Activated CD4-positive, alpha-beta T cell treated with anti-CD3 and anti-CD28 coated beads, Interleukin-2, amount 50 U/mL, for 4 hours (primary cell): ENCODE data around the gene FNDC3B.
"Not testable (repeated sequence)": the region's sequence is repeated elsewhere in the genome, so short reads cannot be mapped to it uniquely, and the experiment has no call there.

Experiments
- DNase-seq, 2 experiments: peaks; one replicate each; pipeline ENCODE4 v3.0.0-alpha.2; 2020

The FNDC3B gene

GRCh38 chr3:172034786-172035685 lies 4.3 kb upstream of the FNDC3B start:
- DNase-seq: no peak

DNA sequence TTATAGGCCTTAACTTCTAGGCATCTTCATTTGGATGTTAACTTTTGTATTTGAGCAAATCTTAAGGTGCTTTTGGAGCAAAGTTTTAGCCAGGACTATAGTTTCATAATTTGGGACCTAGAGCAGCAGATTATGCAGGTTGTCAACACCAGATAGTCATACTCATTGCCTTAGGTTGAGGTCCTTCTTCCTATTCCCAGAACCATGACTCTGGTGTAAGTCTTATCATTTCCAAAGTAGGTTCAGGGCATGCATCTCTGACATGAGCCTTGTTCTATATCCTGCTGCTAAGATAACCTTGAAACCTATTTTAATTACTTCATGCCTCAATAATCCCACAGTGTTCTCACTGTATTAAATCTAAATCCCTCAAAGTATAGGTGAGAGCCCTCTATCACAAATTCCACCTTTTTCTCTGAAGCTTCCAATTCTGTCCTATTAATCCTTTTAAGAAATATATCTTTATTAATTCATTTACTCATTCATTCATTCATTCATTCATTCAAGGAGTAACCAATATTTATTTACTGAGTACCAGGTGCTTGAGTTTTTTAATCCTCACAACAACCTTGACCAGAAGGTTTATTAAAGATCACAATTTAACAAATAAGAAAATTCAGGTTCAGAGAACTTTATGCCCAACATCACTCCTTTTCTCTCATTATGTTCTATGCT lies 2.7 kb upstream of the FNDC3B start:
- no peak for DNase-seq

DNA sequence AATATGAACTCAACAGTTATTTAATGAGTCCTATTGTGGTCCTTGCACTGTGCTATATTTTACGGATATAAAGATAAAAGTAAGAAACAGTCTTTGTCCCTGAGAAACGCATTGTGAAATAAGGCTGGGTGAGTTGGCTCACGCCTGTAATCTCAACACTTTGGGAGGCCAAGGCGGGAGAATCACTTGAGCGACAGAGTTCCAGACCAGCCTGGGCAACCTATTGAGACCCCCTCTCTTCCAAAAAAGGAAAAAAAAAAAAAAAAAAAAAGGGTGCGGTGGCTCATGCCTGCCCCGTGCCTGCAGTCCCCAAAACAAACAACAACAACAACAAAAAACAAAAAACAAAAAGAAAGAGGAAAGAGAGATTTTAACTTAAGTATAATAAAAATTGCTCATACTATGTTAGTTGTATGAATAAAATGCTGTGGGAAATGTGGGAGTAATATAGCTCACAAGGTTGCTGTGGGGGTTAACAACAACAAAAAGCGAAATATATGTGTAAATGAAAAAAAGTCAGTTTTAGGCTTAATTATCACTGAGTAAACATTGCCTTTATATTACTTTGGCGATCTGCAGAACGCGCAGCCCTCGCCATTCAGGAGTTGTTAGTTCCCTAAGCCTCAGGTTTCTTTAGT lies 461 bp upstream of the FNDC3B start:
- no peak for DNase-seq

DNA sequence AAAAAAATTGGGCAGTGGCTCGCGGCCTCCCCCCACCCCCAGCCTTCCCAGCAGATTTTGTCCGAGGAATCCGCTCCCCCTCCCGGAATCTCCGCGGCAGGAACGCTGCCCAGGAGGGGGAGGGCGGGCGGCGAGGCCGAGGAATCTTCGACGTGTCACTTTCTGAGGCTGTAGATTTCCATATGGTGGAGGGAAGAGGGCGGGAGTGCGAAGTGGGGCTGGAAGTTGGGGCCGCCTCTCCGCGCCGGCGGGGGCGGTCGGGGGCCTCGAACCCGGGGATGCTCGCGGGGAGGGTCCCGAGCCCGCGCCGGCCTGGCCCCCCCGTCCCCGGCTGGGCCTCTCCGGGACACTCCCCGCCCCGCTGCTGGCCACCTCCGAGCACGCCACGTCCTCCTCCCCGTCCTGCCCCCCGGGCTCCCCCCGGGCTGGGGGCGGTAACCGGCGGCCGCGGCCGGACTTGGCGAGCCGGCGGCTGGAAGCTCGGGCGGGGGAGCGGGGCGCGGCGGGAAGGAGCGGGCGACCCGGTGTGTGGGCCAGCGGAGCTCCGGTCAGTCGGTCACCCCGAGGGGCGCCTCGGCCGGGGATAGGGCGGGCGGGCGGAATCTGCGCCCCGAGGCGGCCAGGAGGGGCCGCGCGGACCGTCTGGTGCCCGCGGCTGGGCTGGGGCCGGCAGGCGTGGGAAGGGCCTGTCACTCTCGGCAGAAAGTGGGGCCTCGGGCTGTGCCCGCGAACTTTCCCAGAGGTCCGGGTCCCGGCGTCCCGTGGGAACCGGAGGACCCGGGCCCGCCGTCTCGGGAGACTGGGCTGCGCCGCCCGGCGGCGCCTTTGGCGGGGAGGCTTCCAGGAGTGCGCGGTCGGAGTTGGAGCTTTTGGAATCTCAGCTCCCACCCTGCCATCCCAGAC lies 951 bp downstream of the FNDC3B start:
- peak in 1 of 2 experiments; percentile 9 for DNase-seq

DNA sequence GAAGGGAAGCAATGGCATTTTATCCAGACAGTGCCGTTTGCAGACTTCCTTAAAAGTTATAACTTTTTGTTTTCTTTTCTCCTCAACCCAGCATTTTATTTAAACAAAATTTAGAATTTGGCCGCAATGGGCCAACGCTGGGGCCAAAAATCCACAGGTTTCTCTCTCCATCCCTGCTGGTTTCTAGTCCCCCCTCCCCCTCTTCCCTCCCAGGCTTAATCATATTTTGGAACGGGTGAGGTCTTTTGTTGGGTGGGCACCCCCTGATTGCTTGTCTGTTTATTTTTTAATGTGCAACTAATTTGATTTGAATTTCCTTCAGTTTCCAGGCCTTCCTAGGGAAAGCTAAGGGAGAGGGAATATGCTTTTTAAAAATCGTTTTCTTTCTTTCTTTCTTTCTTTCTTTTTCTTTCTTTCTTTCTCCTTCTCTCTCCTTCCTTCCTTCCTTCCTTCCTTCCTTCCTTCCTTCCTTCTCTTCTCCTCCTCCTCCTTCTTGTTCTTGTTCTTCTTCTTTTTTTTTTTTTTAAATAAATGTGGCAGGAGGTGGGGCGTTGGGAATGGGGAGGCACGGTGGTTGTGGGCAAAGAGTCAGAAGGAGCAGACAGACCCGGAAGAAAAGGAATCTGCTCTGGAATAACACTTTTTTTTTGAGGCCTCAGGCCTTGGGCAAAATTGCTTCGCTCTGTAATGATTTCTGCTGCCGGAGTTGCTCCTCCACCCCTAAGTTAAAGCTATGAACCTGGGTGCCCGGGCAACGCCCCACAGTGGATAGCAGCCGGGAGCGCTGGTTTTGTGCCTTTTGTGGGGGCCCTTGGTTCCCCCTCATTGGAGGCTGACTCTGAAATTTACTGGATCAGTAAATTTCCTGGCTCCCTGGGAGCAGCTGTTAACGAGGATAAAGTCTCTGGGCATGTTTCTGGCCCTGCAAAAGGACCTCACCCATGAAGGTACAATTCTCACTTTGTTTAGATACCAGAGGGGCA lies 1.9 kb downstream of the FNDC3B start:
- no peak for DNase-seq

DNA sequence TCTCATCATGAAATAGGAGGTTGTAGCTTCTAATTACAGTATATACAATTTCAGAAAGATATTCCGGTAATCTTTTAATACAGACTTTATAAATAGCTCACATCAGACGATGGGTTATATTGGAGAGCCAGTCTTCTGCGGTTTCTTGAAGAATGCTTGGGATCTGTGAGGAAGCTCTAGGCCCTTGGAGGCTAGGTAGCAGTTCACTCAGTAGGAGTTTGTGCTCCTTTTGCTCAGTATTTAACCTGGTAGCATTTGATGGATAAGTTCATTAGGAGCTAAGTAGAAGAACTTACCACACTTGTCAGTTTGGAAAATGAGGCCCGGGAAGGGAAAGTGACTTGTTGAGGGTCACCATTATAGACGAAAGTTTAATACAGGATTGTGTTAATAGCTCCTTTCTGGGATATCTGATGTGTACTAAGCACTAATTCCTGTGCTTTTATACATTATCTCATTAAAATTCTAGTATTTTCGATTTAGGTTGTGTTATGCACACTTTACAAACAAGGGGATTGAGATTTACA lies 2.8 kb downstream of the FNDC3B start:
- no peak for DNase-seq

- not testable (repeated sequence) for DNase-seq
Measured at GRCh38 chr3:172042663-172043179, 3.3 kb downstream of the FNDC3B start.

GRCh38 chr3:172043233-172043632 lies 3.9 kb downstream of the FNDC3B start:
- no peak for DNase-seq

GRCh38 chr3:172043766-172044165 lies 4.4 kb downstream of the FNDC3B start:
- no peak for DNase-seq

- no peak for DNase-seq
Measured at GRCh38 chr3:172044833-172045585, 5.6 kb downstream of the FNDC3B start.

DNA sequence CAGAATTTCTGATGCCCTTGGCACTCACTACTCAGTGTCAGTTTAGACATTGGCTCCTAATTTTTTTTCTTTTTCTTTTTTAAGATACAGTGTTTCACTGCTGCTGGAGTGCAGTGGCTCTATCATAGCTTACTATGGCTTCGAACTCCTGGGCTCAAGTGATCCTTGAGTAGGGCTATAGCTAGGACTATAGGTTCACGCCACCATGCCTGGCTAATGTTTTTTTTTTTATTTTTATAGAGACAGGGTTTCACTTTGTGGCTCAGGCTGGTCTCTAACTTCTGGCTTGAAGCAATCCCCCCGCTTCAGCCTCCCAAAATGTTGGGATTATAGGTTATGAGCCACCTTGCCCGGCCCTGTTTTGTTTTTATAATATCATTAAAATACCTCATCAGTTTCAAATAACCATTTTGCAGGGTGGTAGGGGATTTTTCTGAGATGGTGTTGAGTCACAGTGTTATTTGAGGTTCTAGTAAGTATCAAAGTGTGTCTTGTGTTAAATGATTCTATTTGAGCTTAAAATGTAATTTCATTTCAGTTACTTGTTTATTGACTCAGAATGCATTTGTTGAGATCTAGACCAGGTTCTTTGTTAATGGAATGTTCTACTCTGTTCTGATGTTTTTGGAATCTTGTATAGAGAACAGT lies 7.0 kb downstream of the FNDC3B start:
- no peak for DNase-seq

DNA sequence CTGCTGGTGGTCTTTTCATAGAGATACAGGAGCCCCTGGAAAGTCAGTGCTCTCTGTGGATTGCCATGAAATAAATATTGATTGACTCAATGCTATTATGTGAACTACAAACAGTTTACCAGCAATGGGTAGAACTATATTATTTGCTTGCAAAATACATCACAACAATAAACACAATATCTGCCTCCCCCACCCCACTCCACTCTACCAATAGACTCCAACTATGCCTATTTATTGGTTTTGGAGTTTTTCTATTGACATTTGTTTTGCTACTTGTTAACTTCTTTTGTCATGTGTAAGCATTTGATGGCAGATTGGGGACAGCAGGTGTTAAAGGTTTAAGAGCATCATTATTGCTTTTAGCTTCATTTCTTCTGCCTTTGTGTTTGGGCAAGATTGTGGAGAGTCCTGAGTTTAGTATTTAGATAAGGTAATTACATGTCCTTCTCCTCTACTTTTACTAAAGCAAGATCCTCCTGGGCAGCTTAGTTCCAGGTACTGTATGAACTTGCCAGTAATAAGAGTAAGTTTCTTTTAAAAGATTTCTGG lies 8.3 kb downstream of the FNDC3B start:
- no peak for DNase-seq

- no peak for DNase-seq
Measured at GRCh38 chr3:172048599-172048998, 9.2 kb downstream of the FNDC3B start.

- no peak for DNase-seq
Measured at GRCh38 chr3:172051310-172051956, 12.1 kb downstream of the FNDC3B start.

GRCh38 chr3:172051957-172052354 lies 12.6 kb downstream of the FNDC3B start:
- DNase-seq: no peak

DNA sequence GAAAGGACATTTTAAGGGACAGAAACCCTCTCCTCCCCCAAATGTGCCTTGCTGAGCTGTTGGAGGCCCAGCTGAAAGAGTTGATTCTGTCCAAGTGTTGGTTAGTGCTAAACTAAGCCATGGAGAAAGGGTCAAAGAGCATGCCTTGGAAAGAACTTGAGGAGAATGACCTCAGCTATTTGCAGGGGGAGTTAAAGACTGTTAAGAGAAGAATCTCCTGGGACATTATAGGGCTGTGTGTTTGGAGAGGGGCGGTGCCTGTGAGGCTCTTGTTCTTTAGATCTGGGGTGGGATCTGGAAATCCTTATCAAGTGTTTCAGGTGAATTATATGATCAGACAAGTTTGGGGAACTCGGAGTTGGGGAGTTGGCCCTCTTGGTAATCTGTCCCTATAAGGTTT lies 13.0 kb downstream of the FNDC3B start:
- no peak for DNase-seq

DNA sequence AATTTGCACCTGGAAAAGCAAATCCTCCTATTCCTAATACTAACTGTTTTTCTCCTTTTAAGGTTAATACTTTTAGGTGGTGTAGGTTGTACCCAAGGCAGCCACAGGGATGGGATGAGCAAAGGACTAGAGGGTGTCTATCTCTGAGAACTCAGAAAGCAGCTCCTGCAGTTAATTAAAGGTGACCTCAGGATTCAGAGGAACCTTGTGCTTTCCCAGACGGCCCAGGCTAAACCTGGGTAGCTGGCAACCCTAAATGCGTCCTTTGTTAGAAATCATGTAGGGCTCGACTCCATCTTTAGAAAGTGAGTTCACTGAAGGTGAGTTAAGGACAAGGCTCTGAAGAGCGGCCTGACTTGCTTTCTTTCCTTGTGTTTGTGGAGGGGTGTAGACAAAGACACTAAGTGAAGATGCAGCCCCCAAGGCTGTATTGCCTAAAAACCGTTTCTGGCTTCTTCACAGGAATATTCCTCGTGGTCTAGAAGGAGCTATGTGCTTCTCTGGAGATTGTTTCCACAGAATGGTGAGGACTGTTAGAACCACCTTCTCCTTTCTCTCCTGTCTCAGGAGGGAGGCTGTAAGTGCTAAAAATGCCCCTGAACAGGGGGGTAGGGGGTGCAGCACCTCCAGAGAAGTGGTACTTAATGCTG lies 14.9 kb downstream of the FNDC3B start:
- no peak for DNase-seq

DNA sequence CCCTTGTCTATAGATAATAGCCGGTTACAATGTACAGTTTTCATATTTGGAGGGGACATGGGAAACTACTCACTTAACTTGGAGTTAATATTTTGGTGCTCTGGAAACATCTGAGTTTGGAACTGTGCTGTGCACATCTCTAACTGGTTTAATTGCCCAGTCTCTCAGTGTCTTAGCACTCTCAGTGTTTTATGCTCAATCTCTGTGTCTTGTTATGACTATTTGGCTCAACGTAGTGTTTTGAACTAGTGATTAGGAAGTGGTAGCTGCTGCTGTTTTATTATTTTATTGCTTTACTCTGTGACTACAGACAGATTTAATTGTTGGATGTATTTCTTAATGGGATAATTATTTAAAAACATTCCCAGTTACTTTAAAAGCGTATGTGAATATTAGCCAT lies 17.0 kb downstream of the FNDC3B start:
- no peak for DNase-seq
